ENCODE results near the gene SPTBN1. TPM values are rescaled to one million over a fixed set of nuclear protein-coding genes. Genes with fewer than 3 reads are reported as not detected.

Gene SPTBN1
- total and polyA plus RNA-seq, 9 of the 15 experiments (the other 6 are each of a cell fraction or from before 2014, with no cell fraction given): 8.9 to 66.8 (median 31.4) TPM

DNA sequence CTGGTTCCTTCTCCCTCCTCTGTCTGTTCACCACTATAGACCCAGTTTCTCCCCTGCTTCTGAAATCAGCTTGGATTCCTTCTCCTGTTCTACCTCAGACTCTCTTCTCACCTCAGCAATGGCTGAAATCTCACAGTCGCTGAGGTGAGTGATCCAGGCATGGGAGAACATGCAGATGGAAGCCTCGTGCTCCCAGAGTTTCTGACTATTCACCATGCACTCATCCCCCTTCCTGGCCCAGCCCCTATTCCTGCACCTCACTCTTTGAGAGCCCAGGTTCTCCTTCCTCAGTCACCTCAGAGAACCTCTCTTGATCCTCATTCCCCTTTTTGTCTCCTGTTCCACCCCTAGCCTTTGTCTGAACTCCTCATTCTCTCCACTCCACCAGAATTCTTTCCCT is 78.5 kb downstream of the SPTBN1 start (continued):
- TF ChIP-seq GABPB2 (CRISPR knock-in tag; conservative IDR thresholded peaks at IDR 0.05) (no peak), WHSC1 (IDR thresholded peaks at IDR 0.05; ENCODE audit: low read length) (no peak), NCOA4 (IDR thresholded peaks at IDR 0.05; ENCODE audit: partially characterized antibody) (no peak), ZNF12 (CRISPR knock-in tag; IDR thresholded peaks at IDR 0.05) (no peak), POLR3G (IDR thresholded peaks at IDR 0.05; ENCODE audit: extremely low read depth, insufficient read length, insufficient replicate concordance) (no peak)

DNA sequence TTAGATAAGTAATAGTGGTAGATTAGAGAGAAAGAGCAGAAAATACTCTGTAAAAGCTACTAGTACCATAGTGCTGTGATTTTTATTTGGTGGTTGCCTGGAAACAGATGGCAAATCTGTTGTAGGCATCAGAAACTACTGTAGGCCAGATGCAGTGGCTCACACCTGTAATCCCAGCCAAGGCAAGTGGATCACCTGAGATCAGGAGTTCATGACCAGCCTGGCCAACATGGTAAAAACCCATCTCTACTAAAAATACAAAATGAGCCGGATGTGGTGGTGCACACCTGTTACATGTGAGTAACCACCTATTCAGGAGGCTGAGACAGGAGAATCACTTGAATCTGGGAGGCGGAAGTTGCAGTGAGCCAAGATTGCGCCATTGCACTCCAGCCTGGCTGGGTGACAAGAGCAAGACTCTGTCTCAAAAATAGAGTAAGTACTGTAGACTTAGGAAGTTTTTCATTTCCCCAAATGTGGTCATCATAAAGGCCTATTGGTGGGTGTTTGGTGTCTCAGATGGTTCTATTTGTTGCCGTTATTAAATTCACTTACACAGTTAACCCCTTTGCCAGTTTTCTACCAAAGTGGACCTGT is 79.6 kb downstream of the SPTBN1 start:
- FAIRE-seq (no peak), DNase-seq (ENCODE audit: extremely low read depth in 1 of 4, low spot score in 3 of 4) (no peak), ATAC-seq (no peak)
- no TSS peak for BruUV-seq (replicated peaks)
- 33% methylated on average over 4 of the region's 4 CpGs for WGBS (ENCODE audit: insufficient coverage, low coverage, missing lambda C conversion rate)
- TF ChIP-seq, protein P1, sequence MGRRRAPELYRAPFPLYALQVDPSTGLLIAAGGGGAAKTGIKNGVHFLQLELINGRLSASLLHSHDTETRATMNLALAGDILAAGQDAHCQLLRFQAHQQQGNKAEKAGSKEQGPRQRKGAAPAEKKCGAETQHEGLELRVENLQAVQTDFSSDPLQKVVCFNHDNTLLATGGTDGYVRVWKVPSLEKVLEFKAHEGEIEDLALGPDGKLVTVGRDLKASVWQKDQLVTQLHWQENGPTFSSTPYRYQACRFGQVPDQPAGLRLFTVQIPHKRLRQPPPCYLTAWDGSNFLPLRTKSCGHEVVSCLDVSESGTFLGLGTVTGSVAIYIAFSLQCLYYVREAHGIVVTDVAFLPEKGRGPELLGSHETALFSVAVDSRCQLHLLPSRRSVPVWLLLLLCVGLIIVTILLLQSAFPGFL (CRISPR knock-in tag; IDR thresholded peaks at IDR 0.05): no peak
- TF ChIP-seq, protein P2, sequence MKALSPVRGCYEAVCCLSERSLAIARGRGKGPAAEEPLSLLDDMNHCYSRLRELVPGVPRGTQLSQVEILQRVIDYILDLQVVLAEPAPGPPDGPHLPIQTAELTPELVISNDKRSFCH (CRISPR knock-in tag; IDR thresholded peaks at IDR 0.05): no peak
- TF ChIP-seq, protein P2 (tag; IDR thresholded peaks at IDR 0.05): no peak
- TF ChIP-seq CEBPB (tag; IDR thresholded peaks at IDR 0.05): 0 out of 2 replicates have a peak, but pooled peaks have one; percentile 33
- 0 out of 2 replicates have a peak, but pooled peaks have one; percentile 5 for TF ChIP-seq CBFA2T3 (IDR thresholded peaks at IDR 0.05)
- no peak for TF ChIP-seq HNRNPLL (IDR thresholded peaks at IDR 0.05; ENCODE audit: low read depth, low read length, poor library complexity, severe bottlenecking)
- intact Hi-C loops (cut with micrococcal nuclease): no loop called here
- Histone ChIP-seq H3K27me3 (ENCODE audit: control insufficient read depth in 2 of 2, insufficient read depth in 2 of 2, low read length in 2 of 2) (peaks cover 5 to 16% of the 10 kb centered on the region in 2 experiments; a peak in 2 of 5 replicates), H3K9me1 (ENCODE audit: control insufficient read depth, insufficient read depth, low read length) (no peaks in the 10 kb centered on the region), H2AFZ (ENCODE audit: low read depth, low read length) (no peak overlapping the region), H3K9ac (ENCODE audit: insufficient read depth in 1 of 2, low read depth in 2 of 2, low read length in 2 of 2) (no peak overlapping the region), H4K20me1 (replicated peaks; ENCODE audit: control insufficient read depth, insufficient read depth, low read length) (no peaks in the 10 kb centered on the region), H3K4me1 (replicated peaks in 1 of 2; ENCODE audit: control insufficient read depth in 2 of 2, insufficient read depth in 2 of 2, low read length in 2 of 2) (no peaks in the 10 kb centered on the region; a peak in 1 of 5 replicates), H3K9me3 (replicated peaks; ENCODE audit: control insufficient read depth, insufficient read depth, low read depth, low read length) (no peaks in the 10 kb centered on the region), H3K4me3 (no peak overlapping the region), H3K4me2 (ENCODE audit: insufficient read depth, low read length) (no peak overlapping the region), H3K36me3 (ENCODE audit: control insufficient read depth, insufficient read depth, low read length) (no peaks in the 10 kb centered on the region), H3K27ac (ENCODE audit: extremely low read depth, low read depth, low read length) (no peak overlapping the region), H3K79me2 (ENCODE audit: control insufficient read depth, insufficient read depth, low read length) (no peaks in the 10 kb centered on the region)
- CTCF ChIA-PET (ENCODE audit: low intra/inter-chr PET ratio): no interaction called here
- POLR2A ChIA-PET: interaction anchor here (1.0 kb wide), 1 partner anchor 13 kb away, joined by 3 read pairs; no protein-coding TSS in a partner anchor
- in situ Hi-C loops (cut with MboI): no loop called here

Data from K562 (cell line).